HG03060 (cell line): Measurements from ENCODE around the gene KRTAP10-4.
"Not testable (repeated sequence)": the region's sequence is repeated elsewhere in the genome, so short reads cannot be mapped to it uniquely, and the experiment has no call there.

Source experiments
- ATAC-seq: cut with Tn5 transposase; IDR thresholded peaks from one replicate; pipeline ENCODE4 v1.9.1; 2021; ENCODE audit warnings: low read depth, moderate number of reproducible peaks; ENCODE audit not compliant: unreplicated experiment

KRTAP10-4 gene, protein sequence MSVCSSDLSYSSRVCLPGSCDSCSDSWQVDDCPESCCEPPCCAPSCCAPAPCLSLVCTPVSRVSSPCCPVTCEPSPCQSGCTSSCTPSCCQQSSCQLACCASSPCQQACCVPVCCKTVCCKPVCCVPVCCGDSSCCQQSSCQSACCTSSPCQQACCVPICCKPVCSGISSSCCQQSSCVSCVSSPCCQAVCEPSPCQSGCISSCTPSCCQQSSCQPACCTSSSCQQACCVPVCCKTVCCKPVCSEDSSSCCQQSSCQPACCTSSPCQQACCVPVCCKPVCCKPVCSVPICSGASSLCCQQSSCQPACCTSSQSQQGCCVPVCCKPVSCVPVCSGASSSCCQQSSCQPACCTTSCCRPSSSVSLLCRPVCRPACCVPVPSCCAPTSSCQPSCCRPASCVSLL

DNA sequence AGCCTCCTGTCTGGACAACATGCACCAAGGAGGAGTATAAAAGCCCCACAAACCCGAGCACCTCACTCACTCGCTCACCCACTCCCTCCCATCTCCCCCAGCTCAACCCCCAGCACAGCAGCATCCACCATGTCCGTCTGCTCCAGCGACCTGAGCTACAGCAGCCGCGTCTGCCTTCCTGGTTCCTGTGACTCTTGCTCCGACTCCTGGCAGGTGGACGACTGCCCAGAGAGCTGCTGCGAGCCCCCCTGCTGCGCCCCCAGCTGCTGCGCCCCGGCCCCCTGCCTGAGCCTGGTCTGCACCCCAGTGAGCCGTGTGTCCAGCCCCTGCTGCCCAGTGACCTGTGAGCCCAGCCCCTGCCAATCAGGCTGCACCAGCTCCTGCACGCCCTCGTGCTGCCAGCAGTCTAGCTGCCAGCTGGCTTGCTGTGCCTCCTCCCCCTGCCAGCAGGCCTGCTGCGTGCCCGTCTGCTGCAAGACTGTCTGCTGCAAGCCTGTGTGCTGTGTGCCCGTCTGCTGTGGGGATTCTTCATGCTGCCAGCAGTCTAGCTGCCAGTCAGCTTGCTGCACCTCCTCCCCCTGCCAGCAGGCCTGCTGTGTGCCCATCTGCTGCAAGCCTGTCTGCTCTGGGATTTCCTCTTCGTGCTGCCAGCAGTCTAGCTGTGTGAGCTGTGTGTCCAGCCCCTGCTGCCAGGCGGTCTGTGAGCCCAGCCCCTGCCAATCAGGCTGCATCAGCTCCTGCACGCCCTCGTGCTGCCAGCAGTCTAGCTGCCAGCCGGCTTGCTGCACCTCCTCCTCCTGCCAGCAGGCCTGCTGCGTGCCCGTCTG is at the start of gene KRTAP10-4:
TSS of gene KRTAP10-4 (plus strand) at position 100 of the 827 bp plus-strand sequence. CDS start at position 130, 30 bp downstream.
- not testable (repeated sequence) for ATAC-seq

DNA sequence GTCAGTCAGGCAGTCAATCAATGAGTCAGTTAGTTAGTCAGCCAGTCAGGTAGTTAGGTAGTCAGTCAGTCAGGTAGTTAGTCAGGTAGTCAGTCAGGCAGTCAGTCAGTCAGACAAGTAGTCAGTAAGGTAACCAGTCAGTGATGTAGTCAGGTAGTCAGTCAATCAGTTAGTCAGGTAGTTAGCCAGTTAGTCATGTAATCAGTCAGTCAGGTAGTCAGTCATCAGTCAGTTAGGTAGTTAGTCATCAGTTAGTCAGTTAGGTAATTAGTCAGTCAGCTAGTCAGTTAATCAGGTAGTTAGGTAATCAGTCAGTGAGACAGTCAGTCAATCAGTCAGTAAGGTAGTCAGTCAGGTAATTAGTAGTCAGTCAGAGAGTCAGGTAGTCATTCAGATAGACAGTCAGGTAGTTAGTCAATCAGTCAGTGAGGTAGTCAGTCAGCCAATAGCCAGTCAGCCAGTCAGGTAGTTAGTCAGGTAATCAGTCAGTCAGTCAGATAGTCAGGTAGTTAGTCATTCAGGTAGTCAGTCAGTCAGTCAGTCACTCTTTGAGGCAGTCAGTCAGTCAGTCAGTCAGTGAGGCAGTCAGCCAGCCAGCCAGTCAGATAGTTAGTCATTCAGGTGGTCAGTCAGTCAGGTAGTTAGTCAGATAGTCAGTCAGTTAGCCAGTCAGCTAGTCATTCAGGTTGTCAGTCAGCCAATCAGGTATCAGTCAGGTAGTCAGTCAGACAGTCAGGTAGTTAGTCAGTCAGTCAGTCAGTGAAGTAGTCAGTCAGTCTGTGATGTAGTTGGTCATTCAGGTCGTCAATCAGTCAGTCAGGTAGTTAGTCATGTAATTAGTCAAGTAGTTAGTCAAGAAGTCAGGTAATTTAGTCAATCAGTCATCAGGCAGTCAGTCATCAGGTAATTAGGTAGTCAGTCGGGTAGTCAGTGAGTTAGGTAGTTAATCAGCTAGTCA is 48.8 kb upstream of the KRTAP10-4 start:
- ATAC-seq, result no peak

DNA sequence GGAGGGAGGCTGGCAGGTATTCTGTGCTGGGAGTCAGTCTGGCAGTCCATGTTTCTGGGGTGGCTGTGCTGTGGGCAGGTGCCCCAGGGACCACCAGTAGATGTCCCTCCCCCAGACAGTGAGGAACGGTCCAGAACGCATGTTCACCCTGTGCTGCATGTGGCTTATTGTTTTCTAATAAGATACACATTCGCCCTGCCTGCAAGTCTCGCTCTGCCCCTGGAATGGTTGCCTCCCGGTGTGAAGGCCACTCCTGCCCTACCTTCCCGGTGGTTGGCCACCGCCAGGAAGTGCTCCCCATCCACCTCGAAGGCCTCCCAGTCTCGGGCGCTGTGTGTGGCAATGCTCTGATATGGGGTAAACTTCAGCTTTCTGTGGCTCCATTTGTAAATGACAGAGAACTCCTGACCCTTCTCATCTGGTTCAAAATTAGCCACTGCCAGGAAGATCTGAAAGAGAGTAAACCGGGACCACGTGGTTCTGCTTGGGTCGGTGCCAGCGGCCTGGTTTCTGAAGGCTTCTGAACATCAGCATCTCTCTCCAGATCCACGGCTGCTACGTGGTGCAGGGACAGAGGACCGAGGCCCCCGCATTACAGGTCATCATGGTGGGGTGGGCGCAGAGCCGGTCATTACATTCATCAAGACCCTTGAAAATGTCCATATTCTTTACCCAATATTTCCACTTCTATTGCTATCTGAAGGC is 48.0 kb upstream of the KRTAP10-4 start:
- ATAC-seq, result no peak

DNA sequence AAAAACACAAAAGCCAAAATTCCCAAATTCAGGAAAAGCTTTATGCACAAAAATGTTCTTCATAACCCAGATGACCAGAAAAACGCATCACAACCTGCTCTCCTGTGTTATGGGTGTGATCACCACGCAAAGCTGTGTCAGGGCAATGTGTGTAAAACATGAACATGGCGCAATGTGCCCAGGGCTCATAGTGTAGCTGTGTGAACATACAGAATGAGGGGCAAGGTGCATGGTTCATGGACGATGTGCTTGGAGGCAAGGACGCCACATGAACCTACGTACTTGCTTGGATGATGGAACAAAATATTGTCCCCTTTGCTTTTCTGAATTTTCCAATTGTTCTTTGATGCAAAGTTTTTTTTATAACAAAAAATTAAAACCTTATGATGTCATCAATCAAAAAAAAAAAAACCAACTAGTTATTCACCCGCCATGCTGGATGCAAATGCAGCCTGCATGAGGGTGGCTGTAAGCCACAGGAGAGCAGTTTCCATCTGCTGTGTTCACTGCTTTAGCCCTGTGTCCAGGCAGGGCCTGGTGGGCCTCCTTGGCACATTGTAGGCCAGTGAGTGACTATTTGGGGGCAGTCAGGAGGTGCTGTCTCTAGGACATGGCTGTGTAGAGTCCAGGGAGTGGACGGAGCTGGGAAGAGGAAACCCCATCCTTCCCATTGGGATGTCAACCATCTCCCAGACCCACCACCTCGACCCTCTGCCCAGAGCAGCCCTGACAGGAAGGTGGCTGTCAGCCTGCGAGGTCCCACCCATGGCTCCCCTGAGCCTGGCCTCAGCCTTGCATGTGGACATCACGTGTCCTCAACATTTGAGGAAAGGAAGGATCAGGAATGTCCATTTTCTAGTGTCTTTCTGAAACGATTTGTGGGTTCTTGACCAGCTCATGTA is 47.2 kb upstream of the KRTAP10-4 start:
- ATAC-seq, result no peak

DNA sequence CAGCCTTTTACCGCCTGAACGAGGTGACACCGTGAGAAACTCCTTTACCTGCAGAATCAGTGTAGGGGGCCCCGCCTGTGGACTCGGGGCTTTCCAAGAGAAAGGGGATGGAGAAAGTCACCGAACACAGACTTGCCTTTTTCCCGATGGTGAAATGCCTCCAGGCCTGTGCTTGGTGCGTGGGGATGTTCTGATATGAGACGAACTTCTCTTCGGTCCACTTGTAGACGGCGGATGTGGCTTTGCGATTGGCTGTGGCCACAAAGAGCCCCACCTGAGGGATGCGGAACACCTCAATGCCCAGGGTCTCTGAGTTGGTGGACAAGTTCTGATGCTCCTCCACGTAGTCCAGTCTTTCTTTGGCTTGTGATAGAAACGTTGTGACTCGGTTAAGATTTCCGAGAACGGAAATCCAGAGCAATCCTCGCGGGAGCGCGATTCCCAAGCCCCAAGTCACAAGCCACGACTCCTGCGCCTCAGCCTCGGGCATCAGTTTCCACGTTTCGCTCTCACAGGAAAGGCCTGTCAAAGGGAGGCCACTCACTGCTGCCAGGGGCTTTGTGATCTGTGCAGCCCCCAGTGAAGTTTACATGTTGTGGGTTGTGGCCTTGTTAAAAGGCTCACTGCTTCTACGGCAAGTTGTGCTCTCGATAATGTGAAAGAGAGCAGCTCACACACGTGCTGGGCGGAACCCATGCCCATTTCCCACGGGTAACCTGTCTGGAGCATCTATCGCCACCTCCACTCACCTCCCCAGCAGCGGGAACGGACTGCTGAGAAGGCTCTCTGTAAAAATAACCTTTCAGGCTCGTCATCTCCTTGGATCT is 46.2 kb upstream of the KRTAP10-4 start:
- no peak for ATAC-seq

DNA sequence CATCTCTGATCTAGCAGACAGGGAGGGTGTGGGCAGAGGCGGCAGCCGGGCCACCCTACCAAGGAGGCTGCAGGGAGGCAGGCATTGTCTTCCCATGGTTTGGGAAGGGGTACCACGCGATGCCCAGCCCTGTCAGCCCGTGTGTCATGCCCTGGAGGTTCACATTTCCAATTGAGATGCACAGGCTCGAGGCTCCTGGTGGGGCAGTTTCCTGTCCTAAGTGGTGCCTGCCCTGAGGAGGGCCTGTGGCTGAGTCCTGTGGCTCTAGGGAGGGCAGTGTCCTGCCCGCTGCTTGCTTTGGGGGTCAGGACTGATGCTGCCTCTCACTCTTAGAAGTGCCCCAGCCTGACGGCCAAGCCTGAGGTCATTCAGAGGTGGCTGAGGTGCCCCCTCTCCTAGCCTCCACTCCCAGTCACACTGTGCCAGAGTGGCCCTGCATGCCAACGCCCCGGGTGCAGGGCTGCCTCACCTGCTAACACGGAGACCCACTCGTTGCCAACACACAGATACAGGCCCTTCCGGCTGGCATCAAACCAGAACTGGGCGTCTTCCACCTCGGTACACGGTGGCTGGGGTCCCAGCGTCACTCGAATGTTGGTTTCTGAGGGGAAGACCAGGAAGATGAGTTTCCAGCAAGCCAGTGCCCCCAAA is 45.4 kb upstream of the KRTAP10-4 start:
- ATAC-seq, result no peak

DNA sequence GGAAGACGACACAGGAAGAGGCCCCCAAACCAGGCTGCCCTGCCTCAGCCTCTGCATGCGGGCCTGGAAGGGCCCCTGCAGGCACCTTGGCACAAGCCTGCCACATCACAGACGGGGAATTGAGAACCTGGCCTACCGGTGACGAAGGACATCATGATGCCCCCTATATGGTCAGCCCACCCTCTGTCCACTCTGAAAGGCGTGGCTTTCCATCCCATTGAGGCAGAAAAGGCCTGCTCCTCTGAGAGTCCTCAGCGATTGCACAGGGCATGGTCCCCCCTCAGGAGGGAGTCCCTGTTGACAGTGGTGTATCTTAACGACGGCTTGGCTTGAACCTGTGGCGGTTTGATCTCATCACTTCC is 44.9 kb upstream of the KRTAP10-4 start:
- no peak for ATAC-seq

DNA sequence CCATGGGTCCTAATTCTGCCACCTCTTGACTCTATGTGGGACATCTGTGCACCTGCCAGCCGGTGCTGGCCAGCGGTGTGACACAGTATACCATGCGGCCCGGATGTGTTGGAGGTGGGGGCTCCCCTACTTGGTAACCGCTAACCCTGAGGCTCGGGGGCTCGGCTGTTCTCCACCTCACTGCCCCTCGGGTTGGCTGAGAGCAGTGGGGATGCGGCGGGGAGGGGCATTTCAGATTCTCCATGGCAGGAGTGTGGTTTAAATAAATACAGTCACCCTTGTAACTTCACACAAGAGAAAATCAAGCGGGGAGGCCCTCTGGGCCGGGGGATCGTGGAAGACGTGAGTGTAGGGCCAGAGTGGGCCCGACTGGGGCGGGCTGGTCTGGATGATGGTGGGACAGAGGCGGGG is 44.5 kb upstream of the KRTAP10-4 start:
- ATAC-seq, result no peak

DNA sequence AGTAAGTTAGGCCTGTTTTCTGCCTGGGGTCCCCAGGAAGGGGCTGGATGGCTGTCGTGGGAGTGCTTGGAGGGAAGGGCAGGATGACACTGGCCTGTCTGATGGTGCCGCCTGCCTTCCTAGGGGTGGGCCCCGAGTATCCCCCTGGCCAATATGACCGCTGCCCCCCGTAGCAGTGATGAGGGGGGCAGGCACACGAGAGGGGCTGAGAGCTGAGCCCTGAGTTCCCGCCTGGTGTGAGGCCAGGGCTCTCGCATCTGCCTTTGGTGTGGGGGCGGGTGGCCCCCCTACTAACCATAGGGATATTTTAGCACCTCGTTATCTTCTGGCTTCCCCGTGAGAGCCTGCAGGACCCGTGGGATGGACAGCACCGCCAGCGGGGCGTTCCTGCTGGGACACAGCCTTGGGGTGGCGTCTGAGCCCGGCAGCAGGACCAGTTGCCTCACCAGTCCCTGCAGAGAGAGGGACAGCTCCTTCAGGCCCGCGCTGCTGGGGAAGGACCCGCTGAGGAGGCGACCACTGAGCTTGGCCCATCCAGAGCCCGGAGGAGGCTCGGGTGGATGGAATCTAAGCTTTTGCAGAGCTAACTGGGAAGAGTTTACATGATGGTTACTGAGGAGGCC is 43.9 kb upstream of the KRTAP10-4 start:
- ATAC-seq, result no peak

DNA sequence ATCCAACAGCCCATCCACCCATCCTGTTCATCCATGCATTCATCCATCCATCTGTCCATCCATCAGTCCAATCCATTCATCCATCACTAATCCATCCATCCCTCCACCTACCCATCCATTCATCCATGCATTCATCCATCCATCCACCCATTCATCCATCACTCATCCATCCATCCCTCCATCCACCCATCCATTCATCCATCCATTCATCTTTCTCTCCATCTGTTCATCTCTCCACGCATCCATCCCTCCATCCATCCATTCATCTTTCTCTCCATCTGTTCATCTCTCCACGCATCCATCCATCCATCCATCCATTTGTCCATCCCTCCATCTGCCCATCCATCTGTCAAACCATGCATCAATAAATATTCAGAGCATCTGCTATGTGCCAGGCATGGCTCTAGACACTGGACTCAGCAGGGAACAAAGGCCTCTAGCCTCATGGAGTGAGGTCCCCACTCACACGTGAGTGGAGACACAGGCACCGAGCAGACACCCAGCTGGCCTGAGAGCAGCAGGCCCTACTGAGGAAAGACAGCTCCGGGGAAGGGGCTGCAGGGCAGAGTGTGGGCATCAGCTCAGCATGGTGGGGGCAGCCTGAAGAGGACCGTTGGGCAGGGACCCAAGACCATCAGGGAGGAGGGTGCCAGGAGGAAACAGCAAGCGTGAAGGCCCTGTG is 43.2 kb upstream of the KRTAP10-4 start:
- ATAC-seq, result no peak

DNA sequence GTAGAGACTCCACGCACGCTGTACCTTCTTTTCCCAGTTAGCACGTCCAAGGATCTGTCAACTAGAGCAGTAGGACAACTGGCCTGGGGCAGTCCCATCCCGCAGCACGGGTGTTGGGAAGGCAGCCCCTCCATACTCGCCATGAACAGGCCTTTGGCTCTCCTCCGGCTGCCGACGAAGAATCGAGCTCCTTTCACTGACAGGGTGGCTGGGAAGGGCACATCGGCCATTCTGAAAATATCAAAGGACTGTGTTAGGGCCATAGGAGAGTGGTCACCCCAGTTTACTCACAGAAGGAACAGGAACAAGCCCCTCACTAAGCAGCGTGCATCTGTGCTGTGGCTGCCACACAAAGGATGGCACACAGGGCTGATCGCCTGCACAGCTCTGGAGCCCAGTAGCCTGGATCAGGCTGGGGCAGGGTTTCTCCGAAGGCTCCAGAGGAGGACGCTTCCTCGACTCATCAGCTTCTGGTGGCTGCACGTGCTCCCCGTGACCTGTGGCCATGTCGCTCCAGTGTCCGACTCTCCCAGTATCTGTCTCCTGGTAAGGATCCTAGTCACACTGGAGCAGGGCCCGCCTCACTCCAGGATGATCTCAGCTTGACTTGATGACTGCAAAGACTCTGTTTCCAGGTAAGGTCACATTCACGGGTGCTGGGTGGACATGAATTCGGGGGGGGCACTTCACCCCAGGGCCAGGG is 42.5 kb upstream of the KRTAP10-4 start:
- ATAC-seq, result no peak

DNA sequence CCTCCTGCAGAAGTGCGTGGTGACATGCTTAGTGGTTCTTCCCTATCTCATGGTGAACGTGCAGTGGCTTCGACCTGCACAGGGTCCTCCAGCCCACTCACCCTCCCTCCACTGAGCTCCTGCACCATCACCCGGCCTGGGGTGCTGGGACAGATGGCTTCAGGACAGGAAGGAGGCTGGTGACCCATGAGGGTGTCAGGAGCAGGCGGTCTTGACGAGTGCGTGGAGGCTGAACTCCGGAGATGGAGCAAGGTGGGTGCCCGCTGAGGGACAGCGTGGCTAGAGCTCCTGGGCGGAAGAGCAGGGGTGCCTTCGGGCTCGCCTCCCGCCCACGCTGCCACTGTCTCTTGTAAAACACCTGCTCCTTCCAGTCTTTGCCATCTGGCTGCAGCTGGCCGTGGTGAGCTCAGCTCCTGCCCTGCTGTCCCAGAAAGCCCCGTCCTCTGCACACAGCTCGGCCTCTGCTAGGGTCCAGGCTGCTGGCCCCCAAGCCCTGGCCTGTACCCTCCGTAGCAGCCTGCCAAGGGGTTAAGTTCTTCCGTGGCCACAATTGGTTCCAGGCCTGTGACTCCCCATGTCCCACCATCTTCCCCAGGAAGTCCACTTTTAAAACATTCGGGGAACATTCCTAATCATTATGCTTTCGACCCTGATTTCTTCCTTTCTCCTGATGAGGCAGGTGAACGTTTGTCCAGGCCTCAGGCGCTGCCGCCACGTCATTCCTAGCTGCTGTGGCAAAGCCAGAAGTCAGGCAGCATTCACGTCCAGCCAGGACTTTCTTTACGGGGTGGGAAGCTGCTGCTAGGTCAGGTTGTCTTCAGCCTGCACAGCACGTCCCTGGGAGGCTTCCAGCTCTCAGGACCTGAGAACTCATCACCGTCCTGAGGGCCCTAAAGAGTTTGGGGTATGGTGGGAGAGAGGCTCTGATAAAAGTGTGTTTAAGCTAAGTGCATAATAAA is 41.6 kb upstream of the KRTAP10-4 start:
- ATAC-seq, result no peak

DNA sequence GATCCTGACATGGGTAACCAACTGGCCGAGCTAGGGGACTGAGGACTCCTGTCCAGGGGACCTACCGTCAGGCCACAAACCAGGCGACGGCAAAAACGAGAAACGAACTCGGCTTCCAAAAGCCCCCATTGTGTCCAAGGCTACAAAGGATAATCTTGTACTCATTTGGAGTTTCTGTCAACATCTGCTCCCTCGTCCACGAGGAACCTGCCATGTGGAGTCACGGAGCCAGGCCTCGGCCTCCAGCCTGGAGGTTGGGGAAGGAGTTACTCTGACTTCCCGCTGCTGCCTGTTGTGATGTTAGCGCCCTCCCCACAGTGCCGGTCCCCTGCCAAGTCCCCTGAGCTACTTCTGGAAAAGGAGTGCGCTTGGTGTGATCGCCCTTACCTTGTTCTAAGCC is 40.8 kb upstream of the KRTAP10-4 start:
- ATAC-seq, result no peak

DNA sequence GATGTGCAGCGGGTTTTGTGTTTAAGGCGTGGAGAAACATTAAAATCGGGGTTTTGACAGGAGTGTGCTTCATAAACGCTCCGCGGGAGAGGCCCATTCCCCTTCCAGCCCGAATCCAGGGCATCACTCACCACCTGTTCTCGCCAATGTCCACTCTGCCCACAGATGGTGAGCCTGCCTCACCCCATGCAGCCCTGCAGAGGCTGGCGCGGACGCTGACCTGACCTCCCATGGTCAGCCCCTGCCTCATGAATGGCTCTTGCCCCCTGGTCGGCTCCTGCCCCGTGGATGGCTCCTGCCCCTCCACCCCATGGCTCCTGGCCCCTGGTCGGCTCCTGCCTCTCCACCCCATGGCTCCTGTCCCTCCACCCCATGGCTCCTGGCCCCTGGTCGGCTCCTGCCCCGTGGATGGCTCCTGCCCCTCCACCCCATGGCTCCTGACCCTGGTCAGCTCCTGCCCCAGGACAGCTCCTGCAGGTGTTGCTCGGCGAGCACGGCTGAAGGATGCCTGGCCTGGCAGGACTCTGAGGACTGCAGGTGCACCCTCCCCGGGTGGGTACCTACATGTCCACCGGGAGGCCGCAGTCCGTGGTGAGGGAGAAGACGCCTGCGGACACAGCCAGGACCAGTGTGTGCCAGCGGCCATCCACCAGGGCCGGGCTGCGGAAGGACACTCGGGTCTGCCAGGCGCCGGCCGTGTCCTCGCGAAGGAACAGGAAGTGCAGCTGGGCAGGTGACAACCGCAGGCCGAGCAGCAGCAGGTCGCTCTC is 40.2 kb upstream of the KRTAP10-4 start:
- no peak for ATAC-seq
